LNCAP (cell line): ENCODE data around the gene TRPT1.

Experiments
- TF ChIP-seq, protein P1 (sequence below): fragments of 450-650 bp; IDR thresholded peaks from 2 replicates; pipeline ENCODE4 v1.5.1; 2017; ENCODE audit warnings: mild to moderate bottlenecking

TRPT1 gene

DNA sequence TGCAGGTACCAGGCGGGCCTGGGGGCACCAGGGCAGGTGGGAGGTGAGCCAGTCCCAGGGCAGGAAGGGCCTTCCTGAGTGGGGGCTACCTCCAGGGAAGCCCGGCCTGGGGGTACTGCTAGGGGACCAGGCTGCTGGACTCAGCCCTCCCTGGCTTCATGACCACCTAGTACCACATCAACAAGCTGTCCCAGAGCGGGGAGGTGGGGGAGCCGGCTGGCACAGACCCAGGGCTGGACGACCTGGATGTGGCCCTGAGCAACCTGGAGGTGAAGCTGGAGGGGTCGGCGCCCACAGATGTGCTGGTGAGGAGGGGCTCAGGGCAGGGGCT lies 6.7 kb downstream of the TRPT1 start:
- TF ChIP-seq, protein P1, sequence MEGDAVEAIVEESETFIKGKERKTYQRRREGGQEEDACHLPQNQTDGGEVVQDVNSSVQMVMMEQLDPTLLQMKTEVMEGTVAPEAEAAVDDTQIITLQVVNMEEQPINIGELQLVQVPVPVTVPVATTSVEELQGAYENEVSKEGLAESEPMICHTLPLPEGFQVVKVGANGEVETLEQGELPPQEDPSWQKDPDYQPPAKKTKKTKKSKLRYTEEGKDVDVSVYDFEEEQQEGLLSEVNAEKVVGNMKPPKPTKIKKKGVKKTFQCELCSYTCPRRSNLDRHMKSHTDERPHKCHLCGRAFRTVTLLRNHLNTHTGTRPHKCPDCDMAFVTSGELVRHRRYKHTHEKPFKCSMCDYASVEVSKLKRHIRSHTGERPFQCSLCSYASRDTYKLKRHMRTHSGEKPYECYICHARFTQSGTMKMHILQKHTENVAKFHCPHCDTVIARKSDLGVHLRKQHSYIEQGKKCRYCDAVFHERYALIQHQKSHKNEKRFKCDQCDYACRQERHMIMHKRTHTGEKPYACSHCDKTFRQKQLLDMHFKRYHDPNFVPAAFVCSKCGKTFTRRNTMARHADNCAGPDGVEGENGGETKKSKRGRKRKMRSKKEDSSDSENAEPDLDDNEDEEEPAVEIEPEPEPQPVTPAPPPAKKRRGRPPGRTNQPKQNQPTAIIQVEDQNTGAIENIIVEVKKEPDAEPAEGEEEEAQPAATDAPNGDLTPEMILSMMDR, result no peak

DNA sequence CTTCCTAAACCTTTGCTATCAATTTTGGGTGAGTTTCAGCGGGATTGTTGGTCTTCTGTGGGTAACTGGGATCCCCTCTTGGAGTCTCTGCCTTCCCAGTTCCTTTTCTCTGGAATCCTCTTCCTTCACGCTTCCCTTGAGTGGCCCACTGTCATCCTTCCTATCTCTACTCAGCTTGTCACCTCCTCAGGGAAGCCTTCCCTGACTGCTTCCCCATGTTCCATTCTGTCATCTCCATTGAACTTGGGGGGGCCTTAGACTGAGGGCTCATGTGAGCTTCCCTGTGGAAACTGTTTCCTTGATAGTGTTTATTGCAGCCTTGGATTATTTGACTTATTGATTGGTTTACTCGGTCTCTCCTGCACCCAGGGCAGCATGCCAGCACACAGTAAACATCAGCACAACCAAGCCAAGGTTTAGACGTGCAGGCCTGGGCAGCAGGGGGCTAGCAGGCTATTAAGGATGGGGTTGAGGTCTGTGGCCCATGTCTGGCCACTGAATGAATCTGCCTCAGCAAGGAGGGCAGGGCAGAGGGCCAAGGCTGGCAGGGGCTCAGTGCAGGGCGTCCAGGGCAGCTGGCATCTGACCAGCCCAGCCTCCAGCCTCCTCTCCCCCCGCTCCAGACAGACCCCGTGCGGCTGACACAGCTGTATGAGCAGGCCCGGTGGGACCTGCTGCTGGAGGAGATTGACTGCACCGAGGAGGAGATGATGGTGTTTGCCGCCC lies 7.2 kb downstream of the TRPT1 start:
- TF ChIP-seq, protein P1, result no peak

DNA sequence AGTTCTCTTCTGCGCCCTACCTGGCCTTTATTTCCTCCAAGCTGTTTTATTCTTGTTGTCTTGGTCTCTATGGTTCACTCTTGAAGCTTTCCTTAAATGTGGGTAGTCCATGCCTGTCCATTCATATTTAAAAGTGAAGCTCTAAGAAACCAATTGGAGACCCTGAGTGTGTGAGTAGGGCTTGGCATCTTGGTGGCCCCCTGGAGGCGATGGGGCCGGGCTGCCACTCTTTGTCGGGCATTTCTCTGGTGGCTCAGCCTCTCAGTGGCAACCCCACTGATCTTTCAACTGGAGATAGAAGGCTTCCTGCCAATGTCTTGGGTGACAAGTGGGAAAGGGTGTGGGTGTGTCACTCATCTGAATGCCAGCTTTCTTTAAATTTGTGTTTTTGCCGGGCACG lies 9.1 kb downstream of the TRPT1 start:
- TF ChIP-seq, protein P1, result no peak

DNA sequence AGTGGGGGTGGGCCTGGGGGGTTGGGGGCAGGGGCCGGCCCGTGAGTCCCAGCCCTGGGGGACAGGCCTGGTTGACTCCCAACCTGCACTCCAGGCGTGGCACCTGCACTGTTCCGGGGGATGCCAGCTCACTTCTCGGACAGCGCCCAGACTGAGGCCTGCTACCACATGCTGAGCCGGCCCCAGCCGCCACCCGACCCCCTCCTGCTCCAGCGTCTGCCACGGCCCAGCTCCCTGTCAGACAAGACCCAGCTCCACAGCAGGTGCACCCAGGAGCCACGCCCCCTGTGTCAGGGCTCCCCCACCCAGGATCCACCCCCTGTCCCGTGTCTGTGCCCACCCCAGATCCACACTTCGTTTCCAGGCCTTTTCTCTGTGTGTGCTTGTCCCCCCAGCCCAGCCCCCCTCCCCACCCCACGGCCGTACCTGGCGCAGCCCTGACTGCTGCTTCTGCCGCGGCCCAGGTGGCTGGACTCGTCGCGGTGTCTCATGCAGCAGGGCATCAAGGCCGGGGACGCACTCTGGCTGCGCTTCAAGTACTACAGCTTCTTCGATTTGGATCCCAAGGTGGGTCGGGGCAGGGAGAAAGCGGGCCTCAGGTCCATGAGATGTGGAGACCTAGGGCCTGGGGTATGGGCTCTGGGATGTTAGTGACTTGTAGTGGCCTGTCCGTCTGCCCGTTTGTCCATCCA lies 14.7 kb downstream of the TRPT1 start:
- TF ChIP-seq, protein P1, result no peak

DNA sequence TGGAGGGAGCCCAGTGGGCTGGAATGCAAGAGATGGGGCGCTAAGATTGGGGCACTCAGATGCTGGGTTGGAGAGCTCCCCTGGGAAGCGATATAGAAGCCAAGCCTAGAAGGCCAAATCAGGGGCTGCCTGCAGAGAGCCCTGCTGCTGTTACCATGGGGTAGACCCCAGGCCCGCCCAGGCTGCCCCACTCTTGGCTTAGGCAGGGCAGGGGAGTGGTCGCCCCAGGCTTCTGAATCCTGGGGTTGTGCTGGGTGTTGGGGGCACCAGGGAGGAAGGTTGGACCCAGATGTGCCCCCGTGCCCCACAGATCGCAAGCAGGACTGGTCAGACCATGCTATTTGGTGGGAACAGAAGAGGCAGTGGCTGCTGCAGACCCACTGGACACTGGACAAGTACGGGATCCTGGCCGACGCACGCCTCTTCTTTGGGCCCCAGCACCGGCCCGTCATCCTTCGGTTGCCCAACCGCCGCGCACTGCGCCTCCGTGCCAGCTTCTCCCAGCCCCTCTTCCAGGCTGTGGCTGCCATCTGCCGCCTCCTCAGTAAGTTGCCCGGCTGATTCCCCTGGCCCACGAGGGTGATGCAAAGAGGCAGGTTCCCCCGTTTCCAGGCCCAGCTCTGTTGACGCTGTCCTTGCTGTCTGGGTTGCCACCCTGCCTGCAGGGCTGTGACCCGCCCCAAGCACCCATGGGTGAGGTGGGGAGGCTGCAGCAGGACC lies 15.5 kb downstream of the TRPT1 start:
- TF ChIP-seq, protein P1, result no peak

DNA sequence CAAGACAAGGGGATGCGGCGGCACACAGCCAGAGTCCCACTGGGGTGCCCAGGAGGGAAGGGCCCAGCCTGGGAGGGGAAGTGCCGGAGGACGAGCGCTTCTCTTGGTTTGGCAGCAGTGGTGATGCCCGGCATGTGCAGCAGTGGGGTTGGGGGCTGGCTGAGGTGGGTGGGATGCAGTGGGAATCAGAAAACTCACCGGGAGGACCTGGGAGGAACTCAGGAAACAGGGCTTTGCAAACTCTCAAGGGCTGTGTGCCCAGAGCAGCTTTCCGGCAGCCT lies 16.5 kb downstream of the TRPT1 start:
- TF ChIP-seq, protein P1, result no peak

DNA sequence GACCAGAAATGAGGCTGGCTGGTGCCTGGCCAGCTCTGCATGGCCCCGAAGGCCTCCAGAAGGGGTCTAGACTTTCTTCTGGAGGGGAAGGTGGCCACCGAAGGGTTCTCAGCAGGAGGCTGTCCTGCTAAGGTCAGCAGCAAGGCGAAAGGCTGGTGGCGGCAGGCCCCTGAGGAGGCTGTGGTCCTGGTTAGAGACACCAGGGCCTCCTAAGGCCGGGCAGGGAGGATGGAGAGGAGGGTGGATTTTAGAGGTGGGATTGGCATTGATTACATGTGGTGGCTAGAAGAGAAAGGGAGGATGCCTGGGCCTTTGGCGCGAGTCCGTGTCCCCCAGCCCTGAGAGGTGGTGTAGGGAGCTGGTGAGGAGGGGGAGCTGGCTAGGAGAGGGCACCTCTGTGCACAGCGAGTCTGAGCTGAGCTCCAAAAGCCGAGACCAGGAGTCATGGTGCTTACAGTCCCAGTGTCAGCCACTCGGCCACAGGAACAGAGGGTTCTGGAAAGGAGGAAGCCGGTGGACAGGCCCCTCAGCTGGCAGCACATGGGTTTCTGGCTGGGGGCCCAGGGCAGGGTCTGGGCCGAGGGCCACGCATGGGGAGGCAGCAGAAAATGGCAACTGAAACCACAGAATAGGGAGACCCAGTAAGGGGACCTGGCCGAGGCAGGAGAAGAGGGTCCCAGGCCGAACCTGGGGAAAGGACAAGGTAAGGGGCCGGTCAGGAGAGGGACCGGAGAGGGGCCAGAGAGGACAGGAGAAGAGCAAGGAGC lies 17.0 kb downstream of the TRPT1 start:
- TF ChIP-seq, protein P1, result no peak
